A549 treated with dexamethasone at 1 μM for 4 hours (cell line): Measurements from ENCODE around the gene ZNRF3. TPM values are rescaled to one million over a fixed set of nuclear protein-coding genes. Genes with fewer than 3 reads are reported as not detected.

ENCODE experiments used
- total RNA-seq: library from RNA; stranded (reverse); fragments of 200-300 nt; extraction: Qiagen RNA extraction; gene quantifications from 5 replicates; pipeline ENCODE4 v1.2.3, GENCODE V29; 2022

Gene ZNRF3
- total RNA-seq: 5.6 to 10.5 TPM (median 9.8 TPM) in 5 replicates

DNA sequence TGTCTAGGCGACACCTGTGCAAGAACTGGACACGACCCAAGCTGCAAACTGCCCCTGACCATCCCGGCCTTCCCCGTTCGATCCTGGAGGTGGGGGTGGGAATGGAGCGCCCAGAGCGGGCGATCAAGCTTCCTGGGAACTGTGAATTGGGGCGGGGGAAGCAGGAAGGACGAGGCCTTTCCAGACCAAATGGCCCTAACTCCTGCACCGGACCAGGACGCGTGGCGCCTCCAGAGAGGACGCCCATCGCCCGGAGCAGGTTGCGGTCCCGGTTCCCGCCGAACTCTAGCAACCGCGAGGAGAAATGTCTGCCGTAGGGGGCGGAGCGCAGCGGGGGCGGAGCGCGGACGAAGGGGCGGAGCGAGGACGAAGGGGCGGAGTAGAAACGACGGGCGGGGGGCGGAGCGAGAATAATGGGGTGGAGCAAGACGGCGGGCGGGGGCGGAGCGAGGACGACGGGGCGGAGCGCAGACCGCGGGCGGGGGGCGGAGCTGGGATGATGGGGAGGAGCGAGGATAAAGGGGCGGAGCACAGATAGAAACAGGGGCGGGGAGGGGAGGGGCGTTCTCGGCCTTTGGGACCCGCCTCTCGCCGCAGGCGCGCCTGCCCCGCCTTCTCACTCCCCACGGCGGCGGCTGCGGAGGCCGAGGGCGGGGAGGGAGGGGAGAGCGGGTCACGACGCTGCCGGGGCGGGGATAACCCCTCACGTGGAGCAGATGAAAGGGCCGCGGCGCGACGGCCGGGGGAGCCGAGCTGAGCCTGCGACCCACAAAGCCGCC lies at the start of gene ZNRF3:
TSS of gene ZNRF3 (plus strand) at position 695 of the 779 bp plus-strand sequence. CDS start 195 bp downstream, outside the sequence.

DNA sequence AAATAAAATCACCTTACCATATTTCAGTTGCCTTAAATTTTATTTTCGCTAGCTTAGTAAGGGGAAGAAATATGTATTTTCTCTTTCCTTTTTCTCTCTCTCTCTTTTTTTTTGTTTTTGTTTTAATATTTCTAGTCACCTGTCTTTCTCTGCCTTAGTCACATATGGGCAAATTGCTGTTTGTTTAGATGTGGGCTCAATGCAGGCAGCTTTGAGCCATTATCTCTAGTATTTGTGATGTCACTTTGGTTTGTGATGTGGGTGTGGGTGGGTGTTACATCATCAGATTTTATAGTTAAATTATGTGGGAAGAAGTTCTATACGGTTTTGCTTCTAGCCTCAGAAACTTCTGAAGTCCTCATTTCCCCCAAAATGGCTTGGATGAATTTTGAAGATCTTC lies 178.4 kb downstream of the ZNRF3 start, which contains the start of gene C22orf31:
TSS of gene C22orf31 (minus strand) at position 59 of the 400 bp plus-strand sequence. CDS start at position 20, 39 bp downstream.

GRCh38 chr22:29072979-29073617 lies 189.7 kb downstream of the ZNRF3 start, which contains the start of gene KREMEN1:
Gene KREMEN1, plus strand, starts transcription at chr22:29073035. Its CDS starts 96 bp downstream, at chr22:29073131.

Other genes starting within 250 kb of the ZNRF3 start
- gene TTC28, start 203.7 kb upstream of the ZNRF3 start, total RNA-seq: 1.6 to 3.3 TPM (median 3.0 TPM) in 5 replicates
- 8.1 to 11.5 TPM (median 9.2 TPM) in 5 replicates for gene CHEK2, start 141.8 kb upstream of the ZNRF3 start, total RNA-seq
- 8.7 to 11.1 TPM (median 10.5 TPM) in 5 replicates for gene HSCB, start 141.5 kb upstream of the ZNRF3 start, total RNA-seq
- 8.7 to 11.9 TPM (median 10.7 TPM) in 5 replicates for gene CCDC117, start 110.9 kb upstream of the ZNRF3 start, total RNA-seq
- 46.1 to 57.6 TPM (median 54.7 TPM) in 5 replicates for gene XBP1, start 83.0 kb upstream of the ZNRF3 start, total RNA-seq
- not detected in 5 replicates for gene C22orf31, start 178.3 kb downstream of the ZNRF3 start, total RNA-seq
- gene KREMEN1, start 189.5 kb downstream of the ZNRF3 start, total RNA-seq: 3.4 to 5.7 TPM (median 4.6 TPM) in 5 replicates